HG02571 (cell line): ENCODE measurements around the gene KIRREL3.
"Not testable (repeated sequence)": the region's sequence is repeated elsewhere in the genome, so short reads cannot be mapped to it uniquely, and the experiment has no call there.

Experiments used
- ATAC-seq: cut with Tn5 transposase; IDR thresholded peaks from one replicate; pipeline ENCODE4 v1.9.1; 2021; ENCODE audit warnings: mild to moderate bottlenecking, moderate library complexity; ENCODE audit not compliant: unreplicated experiment

KIRREL3 gene

GRCh38 chr11:126400479-126400878 lies 600.1 kb downstream of the KIRREL3 start:
- ATAC-seq = no peak

DNA sequence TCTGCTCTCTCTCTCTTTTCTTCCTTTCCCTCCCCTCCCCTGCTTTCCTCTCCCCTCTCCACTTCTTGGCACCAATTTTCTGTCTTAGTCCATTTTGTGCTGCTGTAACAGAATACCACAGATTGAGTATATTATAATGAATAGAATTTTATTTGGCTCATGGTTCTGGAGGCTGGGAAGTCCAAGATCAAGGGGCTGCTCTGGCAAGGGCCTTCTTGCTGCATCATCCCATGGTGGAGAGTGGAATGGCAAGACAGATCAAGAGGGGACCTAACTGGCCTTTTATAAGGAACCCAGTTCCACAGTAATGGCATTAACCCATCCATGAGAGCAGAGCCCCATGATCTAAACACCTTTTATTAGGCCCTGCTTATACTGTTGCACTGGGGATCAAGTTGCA lies 600.6 kb downstream of the KIRREL3 start:
- no peak for ATAC-seq

GRCh38 chr11:126398721-126399120 lies 601.8 kb downstream of the KIRREL3 start:
- no peak for ATAC-seq

- ATAC-seq = no peak
These were observed 602.3 kb downstream of the KIRREL3 start for GRCh38 chr11:126398296-126398695.

DNA sequence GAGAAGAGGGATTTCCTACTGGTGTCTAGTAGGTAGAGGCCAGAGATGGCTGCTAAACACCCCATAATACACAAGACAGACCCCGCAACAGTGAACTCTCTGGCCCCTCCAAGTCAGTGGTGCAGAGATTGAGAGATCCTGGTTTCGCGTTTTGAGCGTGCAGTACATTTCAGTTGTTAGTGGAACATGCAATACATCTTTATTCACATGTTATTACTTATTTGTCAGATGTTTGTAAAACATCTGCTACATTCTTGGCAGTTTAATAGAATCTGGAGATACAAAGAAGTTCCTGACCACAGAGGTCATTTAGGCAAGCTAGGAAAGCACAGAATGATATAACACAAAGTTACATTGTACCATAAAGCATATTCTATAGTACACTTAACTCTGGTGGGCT lies 603.6 kb downstream of the KIRREL3 start:
- no peak for ATAC-seq

DNA sequence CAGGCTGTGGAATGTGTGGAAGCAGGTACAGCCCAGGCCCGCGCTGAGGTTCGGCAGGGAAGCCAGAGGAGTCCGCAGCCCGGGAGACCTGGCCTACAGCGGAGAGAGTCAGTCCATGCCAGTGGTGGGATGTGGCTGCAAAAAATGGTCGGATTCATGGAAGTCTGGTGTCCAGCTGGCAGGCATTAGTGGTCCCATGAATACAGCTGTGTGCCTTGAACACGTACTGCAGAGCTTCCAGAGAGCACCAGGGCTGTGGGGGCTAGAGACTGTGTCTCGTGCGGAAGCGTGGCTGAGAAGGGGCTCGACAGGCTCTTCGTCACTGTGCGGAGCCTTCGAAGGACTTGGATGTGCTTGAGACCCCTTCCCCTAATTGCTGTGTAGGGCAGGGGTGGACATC lies 604.3 kb downstream of the KIRREL3 start:
- not testable (repeated sequence) for ATAC-seq

DNA sequence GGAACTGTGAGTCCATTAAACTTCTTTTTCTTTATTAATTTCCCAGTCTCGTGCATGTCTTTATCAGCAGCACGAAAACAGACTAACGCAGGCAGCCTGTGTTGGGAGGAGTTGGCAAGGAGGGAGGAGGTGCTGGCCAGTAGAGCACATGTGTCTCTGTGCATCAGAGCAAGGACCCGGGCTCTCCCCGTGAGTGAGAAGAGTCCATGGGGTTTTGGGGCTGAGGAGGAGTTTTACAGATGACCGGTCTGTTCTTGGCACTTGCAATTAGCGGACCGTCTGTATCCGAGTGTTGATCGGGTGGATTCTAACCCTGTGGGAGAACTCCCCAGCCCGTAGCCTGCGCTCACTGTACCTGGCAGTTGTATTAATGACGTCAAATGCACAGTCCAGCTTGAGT lies 604.8 kb downstream of the KIRREL3 start:
- ATAC-seq = not testable (repeated sequence)

DNA sequence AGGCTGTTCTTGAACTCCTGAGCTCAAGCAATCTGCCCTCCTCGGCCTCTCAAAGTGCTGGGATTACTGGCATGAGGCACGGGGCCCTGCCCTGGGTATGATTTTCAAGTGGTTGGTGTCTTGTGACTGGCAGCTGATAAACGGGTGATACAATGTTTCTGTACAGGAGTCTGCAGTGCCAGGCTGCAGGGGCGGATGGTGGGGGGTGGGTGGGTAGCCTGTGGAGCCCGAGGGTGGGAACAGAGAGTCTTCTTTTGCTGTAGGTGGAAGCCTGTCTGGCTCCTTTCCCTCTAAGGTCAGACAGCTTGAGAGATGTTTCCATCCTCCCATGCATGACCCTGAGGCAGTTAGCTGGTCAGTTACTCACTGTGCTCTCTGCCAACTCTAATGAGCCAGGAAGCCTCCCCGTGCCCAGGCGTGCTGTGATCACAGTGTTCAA lies 605.9 kb downstream of the KIRREL3 start:
- not testable (repeated sequence) for ATAC-seq

- ATAC-seq = no peak
These were observed 606.5 kb downstream of the KIRREL3 start for GRCh38 chr11:126394036-126394435.

- no peak for ATAC-seq
These were observed 607.4 kb downstream of the KIRREL3 start for GRCh38 chr11:126393143-126393542.

DNA sequence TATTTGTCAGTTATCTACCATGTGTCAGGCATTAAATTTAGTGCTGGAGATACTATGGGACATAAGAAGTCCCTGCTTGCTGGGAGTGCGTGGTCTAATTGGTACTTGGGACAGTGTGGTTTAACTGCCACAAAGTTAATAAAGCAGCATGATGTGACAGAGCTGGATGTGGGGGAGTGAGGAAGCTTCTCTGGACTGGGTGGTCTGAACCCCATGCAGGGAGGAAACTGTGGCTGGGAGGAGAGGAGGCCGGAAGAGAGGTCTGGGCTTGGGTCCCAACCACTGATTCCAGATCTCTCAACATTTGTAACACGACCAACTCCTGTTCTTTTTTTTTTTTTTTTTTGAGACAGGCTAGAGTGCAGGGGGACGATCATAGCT lies 607.9 kb downstream of the KIRREL3 start:
- no peak for ATAC-seq

- no peak for ATAC-seq
These were observed 608.5 kb downstream of the KIRREL3 start for GRCh38 chr11:126391970-126392632.

- no peak for ATAC-seq
These were observed 609.1 kb downstream of the KIRREL3 start for GRCh38 chr11:126391286-126391954.

DNA sequence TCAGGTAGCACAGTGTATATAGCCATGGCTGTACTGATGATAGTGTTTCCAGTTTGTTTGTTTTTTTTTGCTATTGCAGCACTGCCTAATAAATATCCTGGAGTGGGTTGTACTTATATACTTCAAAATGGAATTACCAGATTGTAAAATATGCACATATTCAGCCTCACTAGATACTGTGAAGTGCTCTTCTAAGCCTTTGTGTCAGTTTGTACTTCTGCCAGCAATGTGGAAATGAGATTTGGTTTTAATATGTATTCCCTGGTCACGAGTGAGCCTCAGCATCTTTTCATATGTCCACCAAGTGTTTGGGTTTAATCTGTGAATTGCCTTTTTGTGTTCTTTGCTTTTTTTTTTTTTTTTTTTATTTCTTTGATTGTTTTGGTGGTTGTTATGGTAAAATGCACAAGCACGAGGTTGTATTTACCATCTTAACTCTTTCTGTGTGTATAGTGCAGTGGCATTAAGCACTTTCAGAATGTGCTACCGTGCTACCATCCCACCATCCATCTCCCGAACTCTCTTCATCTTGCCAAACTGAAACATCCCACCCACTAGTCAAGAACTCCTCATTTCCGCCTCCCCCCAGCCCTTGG lies 610.2 kb downstream of the KIRREL3 start:
- no peak for ATAC-seq

GRCh38 chr11:126387857-126388256 lies 612.7 kb downstream of the KIRREL3 start:
- ATAC-seq = no peak

DNA sequence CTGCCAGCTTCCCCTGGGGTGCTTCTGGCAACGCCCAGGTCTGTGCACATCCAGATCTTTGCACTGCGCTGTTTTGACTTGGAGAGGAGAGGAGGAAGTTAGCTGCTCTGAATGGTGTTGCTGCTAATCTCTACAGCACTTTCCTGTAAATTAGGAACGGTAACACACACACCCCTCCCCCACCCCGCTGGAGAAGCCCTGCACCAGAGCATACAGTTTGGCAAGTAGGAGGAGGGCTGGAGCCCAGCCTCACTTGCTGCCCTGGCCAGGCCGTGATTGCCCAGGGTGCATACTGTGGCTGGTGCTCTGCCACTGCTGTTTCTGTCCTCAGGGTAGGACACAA lies 613.9 kb downstream of the KIRREL3 start:
- ATAC-seq = not testable (repeated sequence)

DNA sequence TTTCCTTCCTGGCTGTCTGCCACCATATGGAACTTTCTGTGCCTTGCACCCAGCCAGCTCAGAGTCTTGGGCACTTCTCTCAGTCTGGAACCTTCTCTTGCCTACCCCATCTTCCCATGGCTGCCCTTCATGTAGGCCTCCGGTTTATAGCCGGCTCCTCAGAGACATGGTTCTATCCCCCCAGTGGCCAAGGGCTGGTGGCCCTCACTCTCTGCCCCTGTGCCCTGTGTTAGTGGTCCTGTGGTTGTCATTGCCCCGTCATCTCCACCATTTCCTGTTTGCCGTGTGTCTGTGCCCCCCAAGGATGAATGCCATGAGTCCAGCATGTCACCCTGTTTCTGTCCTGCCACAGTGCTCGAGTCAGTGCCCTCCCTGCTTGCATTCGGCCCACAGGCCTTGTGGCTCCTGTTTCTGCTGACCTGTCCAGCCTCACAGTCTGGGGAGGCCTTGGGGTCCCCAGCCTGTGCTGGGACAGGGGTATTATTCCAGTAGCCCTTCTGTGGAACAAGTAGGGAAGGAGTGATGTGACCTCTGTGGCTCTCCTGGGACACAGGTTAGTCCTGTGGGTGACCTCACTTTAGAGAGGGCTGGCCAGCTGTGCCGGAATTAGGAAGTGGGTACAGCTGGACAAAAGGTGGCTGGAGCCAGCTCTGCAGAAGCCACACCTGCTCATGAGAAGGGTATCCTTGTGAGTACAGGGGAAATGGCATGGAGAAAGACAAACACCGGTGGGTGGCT lies 614.4 kb downstream of the KIRREL3 start:
- ATAC-seq = no peak

DNA sequence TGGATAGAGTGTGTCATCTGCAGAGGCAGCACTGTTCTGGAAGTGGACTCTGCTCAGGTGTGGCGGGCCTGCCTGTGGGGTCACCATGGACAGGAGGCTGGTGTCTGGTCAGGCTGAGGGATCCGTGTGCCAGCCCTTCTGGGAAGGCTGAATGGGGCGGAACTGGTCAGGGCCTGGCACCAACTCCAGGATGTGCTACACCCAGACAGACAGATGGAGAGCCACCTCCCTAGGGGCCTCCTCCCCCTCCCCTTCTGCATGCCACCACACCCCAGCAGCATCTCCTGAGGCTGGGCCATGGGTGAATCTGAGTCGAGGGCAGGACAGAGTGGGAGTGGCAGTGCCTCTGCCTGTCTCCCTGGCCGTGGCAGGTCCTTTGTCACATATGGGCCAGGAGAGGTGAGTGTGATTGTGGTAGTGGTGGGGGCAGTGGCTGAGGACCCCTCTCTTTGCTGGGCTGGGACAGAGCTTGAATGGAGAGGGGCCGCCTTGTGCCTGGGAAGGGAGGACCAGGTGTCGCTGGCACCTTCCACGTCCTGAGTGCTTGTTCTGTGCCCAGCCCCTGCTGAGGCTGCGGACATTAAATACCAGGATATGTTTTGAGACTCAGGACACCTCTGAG lies 616.0 kb downstream of the KIRREL3 start:
- no peak for ATAC-seq

DNA sequence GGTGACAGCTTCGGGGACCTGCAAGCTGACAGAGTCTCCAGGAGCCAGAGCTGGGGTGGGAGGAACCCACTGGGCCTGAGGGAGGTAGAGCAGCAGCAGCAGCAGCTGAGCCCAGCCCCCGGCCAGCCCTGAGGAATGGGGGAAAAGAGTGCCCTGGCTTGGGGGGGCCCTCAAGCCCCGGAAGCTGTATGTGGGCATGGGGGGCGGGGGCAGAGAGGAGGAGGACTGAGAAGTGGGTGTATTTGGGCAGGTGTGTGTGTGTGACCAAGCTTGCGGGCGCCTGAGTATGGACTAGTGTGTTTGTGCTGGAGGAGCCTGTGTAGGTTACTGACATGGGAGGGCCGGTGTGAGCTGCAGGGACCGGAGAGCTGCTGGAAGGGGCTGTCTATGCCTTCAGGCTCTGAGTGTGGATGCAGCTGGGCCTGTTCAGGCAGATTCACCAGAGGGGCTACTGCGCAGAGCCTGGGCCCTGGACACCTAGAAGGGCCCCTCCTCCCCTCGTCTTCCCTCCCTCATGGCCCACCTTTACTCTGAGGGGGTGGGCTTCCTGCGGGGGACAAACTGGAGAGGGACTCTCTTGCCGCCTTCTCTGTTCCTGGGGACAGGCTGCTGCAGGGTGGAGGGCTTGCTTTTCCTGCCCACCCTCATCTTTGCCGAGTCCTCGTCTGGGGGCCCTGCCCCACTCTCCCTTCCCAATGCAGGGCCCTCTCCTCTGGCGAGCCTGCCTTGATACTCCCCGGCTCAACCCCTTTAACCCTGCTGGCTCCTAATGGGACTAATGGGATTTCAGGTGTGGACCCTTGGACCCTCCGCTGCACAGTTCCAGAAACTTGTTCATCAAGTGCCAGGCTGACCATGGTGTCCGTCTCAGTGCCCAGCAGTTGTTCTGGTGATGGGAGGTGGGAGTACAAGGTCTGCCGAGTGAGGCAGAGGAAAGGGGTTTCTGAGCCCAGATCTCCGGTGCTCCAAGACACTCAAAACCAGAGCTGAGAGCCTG lies 616.9 kb downstream of the KIRREL3 start:
- no peak for ATAC-seq

GRCh38 chr11:126382641-126383040 lies 617.9 kb downstream of the KIRREL3 start:
- ATAC-seq = not testable (repeated sequence)
